ENCODE data around the gene ANAPC13.

ANAPC13 gene

GRCh38 chr3:134449277-134449676 is 36.5 kb downstream of the ANAPC13 start:
- no peak for DNase-seq (ENCODE audit: low read depth)

DNA sequence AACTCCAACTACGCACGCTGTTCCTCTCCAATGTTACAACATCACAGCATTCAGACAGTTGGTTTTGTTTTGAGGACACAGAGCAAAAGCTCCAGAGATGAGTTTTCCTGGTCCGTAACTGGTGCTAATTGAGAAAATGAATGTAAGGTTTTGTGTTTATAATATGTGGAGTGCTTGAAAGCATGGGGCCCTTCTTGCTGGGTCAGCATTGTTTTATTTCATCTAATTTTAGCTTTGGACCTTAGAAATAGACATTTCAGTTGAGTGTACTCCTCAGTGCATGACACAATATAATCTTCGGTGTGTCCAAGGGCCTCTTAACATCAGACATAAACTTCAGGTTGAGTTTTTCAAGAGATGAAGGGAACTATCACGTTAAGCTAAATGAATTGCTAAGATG is 37.1 kb downstream of the ANAPC13 start:
- DNase-seq (ENCODE audit: low read depth): no peak

DNA sequence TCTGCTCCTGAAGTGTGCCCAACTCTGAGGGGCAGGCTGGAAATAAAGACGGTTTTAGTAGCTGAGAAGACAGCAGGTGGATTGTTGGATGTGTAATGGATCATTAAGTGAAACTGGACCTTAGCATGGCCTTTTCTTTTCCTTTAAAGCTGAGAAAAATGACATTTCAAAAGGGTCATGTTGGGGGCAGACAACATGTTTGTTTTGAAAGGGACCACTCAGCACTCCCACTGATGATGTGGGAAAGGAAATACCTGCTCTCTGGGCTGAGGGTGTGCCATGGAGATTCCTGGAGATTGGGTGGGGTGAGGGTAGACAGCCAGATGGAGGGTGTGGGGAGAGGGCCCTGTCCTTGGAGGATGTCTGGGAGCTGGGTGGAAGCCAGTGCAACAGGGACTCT is 38.4 kb downstream of the ANAPC13 start:
- DNase-seq (ENCODE audit: low read depth): no peak

GRCh38 chr3:134446800-134447199 is 39.0 kb downstream of the ANAPC13 start:
- peak; percentile 62 for DNase-seq (ENCODE audit: low read depth)

- no peak for DNase-seq (ENCODE audit: low read depth)
These were observed 40.1 kb downstream of the ANAPC13 start for GRCh38 chr3:134445636-134446035.

DNA sequence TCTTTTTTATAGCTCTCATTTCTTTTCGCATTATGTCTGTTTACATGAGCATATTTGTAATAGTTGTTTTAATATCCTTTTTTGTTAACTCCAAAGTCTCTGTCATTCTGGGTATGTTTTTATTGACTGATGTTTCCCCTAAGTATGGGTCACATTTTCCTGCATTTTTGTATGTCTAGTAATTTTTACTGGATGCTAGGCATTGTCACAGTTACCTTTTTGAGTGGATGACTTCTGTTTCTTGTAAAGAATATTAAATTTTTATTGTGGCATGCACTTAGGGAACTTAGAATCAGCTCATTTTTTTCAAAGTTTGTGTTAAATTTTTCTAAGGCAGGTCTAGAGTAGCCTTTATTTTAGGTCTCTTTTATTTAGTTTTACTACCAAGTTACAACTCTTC is 40.7 kb downstream of the ANAPC13 start:
- no peak for DNase-seq (ENCODE audit: low read depth)

- DNase-seq (ENCODE audit: low read depth): no peak
These were observed 44.0 kb downstream of the ANAPC13 start for GRCh38 chr3:134441821-134442220.

GRCh38 chr3:134441321-134441720 is 44.5 kb downstream of the ANAPC13 start:
- no peak for DNase-seq (ENCODE audit: low read depth)

DNA sequence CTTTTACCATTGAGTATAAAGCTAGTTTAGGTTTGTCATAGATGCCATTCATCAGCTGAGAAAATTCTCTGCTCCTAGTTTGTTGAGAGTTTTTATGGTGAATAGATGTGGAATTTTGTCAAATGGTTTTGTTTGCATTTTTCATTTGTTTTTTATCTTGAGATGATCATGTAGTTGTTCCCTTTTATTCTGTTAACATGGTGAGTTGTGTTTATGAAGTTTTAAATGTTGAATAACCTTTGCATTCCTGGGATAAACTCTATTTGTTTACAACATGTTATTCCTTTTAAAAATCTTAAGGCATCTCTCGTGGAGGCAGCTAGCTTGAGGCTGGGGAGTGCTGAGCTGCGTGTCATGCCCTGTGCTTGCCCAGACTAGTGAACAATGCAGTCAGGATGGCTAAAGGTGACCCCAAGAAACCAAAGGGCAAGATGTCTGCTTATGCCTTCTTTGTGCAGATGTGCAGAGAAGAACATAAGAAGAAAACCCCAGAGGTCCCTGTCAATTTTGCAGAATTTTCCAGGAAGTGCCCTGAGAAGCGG is 48.5 kb downstream of the ANAPC13 start:
- DNase-seq (ENCODE audit: low read depth): no peak

GRCh38 chr3:134432236-134432635 is 53.5 kb downstream of the ANAPC13 start:
- no peak for DNase-seq (ENCODE audit: low read depth)

- DNase-seq (ENCODE audit: low read depth): no peak
These were observed 54.8 kb downstream of the ANAPC13 start for GRCh38 chr3:134430950-134431445.

GRCh38 chr3:134430174-134430573 is 55.6 kb downstream of the ANAPC13 start:
- no peak for DNase-seq (ENCODE audit: low read depth)

GRCh38 chr3:134428401-134428800 is 57.4 kb downstream of the ANAPC13 start:
- DNase-seq (ENCODE audit: low read depth): no peak

All from GM04504 (cell line).